GM19035 (cell line): ENCODE results near the gene DIRAS2.
"Not testable (repeated sequence)": the region's sequence is repeated elsewhere in the genome, so short reads cannot be mapped to it uniquely, and the experiment has no call there.

Experiments
- ATAC-seq: cut with Tn5 transposase; IDR thresholded peaks from one replicate; pipeline ENCODE4 v1.9.1; 2021; ENCODE audit not compliant: unreplicated experiment

The DIRAS2 gene

GRCh38 chr9:90642570-90643539, at the start of gene DIRAS2:
DIRAS2 (minus strand) TSS chr9:90642824; CDS start chr9:90613827, 28,997 bp downstream.
- no peak for ATAC-seq

- no peak for ATAC-seq
Observed at GRCh38 chr9:90684736-90685135, 42.1 kb upstream of the DIRAS2 start.

GRCh38 chr9:90684106-90684505, 41.5 kb upstream of the DIRAS2 start:
- ATAC-seq, result no peak

- no peak for ATAC-seq
Observed at GRCh38 chr9:90680534-90680933, 37.9 kb upstream of the DIRAS2 start.

GRCh38 chr9:90665072-90665471, 22.4 kb upstream of the DIRAS2 start:
- no peak for ATAC-seq

- ATAC-seq, result no peak
Observed at GRCh38 chr9:90659650-90660364, 17.2 kb upstream of the DIRAS2 start.

GRCh38 chr9:90658783-90659182, 16.2 kb upstream of the DIRAS2 start:
- no peak for ATAC-seq

- ATAC-seq, result no peak
Observed at GRCh38 chr9:90658181-90658580, 15.6 kb upstream of the DIRAS2 start.

GRCh38 chr9:90656876-90657275, 14.3 kb upstream of the DIRAS2 start:
- ATAC-seq, result not testable (repeated sequence)

GRCh38 chr9:90651246-90651645, 8.6 kb upstream of the DIRAS2 start:
- ATAC-seq, result no peak

GRCh38 chr9:90647843-90648242, 5.2 kb upstream of the DIRAS2 start:
- no peak for ATAC-seq

GRCh38 chr9:90645721-90646120, 3.1 kb upstream of the DIRAS2 start:
- no peak for ATAC-seq

GRCh38 chr9:90641884-90642487, 638 bp downstream of the DIRAS2 start:
- ATAC-seq, result no peak

- ATAC-seq, result no peak
Observed at GRCh38 chr9:90641086-90641485, 1.5 kb downstream of the DIRAS2 start.

GRCh38 chr9:90640361-90640760, 2.3 kb downstream of the DIRAS2 start:
- ATAC-seq, result no peak

- ATAC-seq, result no peak
Observed at GRCh38 chr9:90637626-90638025, 5.0 kb downstream of the DIRAS2 start.

- ATAC-seq, result no peak
Observed at GRCh38 chr9:90632647-90633207, 9.9 kb downstream of the DIRAS2 start.

GRCh38 chr9:90631964-90632363, 10.7 kb downstream of the DIRAS2 start:
- no peak for ATAC-seq

GRCh38 chr9:90629991-90630390, 12.6 kb downstream of the DIRAS2 start:
- ATAC-seq, result no peak

- no peak for ATAC-seq
Observed at GRCh38 chr9:90629354-90629753, 13.3 kb downstream of the DIRAS2 start.

GRCh38 chr9:90616806-90617205, 25.8 kb downstream of the DIRAS2 start:
- ATAC-seq, result no peak
